Measurements from ENCODE around the gene COL4A3. TPM values are rescaled to one million over a fixed set of nuclear protein-coding genes. Genes with fewer than 3 reads are reported as not detected.

COL4A3 gene
- total and polyA plus RNA-seq, 2 donors (not counting 3 experiments of a cell fraction or from before 2014, with no cell fraction given): not detected

- H3K79me2 ChIP-seq (ENCODE audit: control insufficient read depth, insufficient read depth, low read length): no peaks in the 10 kb centered on the region
- DNase-seq (ENCODE audit: low read depth, low spot score) (no peak), FAIRE-seq (no peak)
- H3K4me2 ChIP-seq (ENCODE audit: insufficient read depth, low read length): no peak overlapping the region
- no peaks in the 10 kb centered on the region for H3K36me3 ChIP-seq (ENCODE audit: control insufficient read depth in 2 of 2, extremely low read depth in 1 of 2, insufficient read depth in 2 of 2, low read length in 2 of 2)
- H3K4me1 ChIP-seq (ENCODE audit: control insufficient read depth, extremely low read depth, insufficient read depth, low read length): no peaks in the 10 kb centered on the region
- ChIA-PET POLR2A (no interaction called here), CTCF (interaction anchor here (0.7 kb wide), 1 partner anchor 121 kb away, joined by 4 read pairs; no protein-coding TSS in a partner anchor)
- H3K27ac ChIP-seq (ENCODE audit: insufficient read depth, low read depth, low read length): no peak overlapping the region
- intact Hi-C loops (cut with micrococcal nuclease): no loop called here
- TF ChIP-seq POLR2A (IDR thresholded peaks at IDR 0.05; ENCODE audit: low read depth, low read length): no peak
- H2AFZ ChIP-seq (ENCODE audit: low read depth, low read length): no peak overlapping the region
- no peaks in the 10 kb centered on the region for H3K9me1 ChIP-seq (replicated peaks; ENCODE audit: control insufficient read depth, extremely low read depth, insufficient read depth, low read length)
- BruUV-seq (replicated peaks): no TSS peak
- no peaks in the 10 kb centered on the region for H3K9me3 ChIP-seq (replicated peaks; ENCODE audit: control insufficient read depth, insufficient read depth, low read length)
- H3K27me3 ChIP-seq (ENCODE audit: control insufficient read depth in 2 of 2, insufficient read depth in 2 of 2, low read length in 2 of 2): no peaks in the 10 kb centered on the region
- H3K4me3 ChIP-seq (replicated peaks in 1 of 3; ENCODE audit: insufficient read depth in 1 of 3, low read depth in 1 of 3, low read length in 3 of 3): no peak overlapping the region
- H4K20me1 ChIP-seq (replicated peaks; ENCODE audit: control insufficient read depth, extremely low read depth, insufficient read depth, low read length): no peaks in the 10 kb centered on the region
- no peak overlapping the region for H3K9ac ChIP-seq (replicated peaks; ENCODE audit: extremely low read depth, insufficient read depth, low read length)
- dilution Hi-C loops (cut with MboI; ENCODE audit: extremely low pct_ligation_motif_present, low sequenced_read_pairs): no loop called here
Observed at GRCh38 chr2:227117027-227117426, 47.4 kb upstream of the COL4A3 start.

GRCh38 chr2:227117852-227118251, 46.6 kb upstream of the COL4A3 start:
- Histone ChIP-seq H3K27ac (ENCODE audit: insufficient read depth, low read depth, low read length) (no peak overlapping the region), H3K36me3 (ENCODE audit: control insufficient read depth in 2 of 2, extremely low read depth in 1 of 2, insufficient read depth in 2 of 2, low read length in 2 of 2) (no peaks in the 10 kb centered on the region), H2AFZ (ENCODE audit: low read depth, low read length) (no peak overlapping the region), H3K4me3 (replicated peaks in 1 of 3; ENCODE audit: insufficient read depth in 1 of 3, low read depth in 1 of 3, low read length in 3 of 3) (no peak overlapping the region), H3K4me1 (ENCODE audit: control insufficient read depth, extremely low read depth, insufficient read depth, low read length) (no peaks in the 10 kb centered on the region), H3K9me3 (replicated peaks; ENCODE audit: control insufficient read depth, insufficient read depth, low read length) (no peaks in the 10 kb centered on the region), H3K9me1 (replicated peaks; ENCODE audit: control insufficient read depth, extremely low read depth, insufficient read depth, low read length) (no peaks in the 10 kb centered on the region), H3K4me2 (ENCODE audit: insufficient read depth, low read length) (no peak overlapping the region), H3K27me3 (ENCODE audit: control insufficient read depth in 2 of 2, insufficient read depth in 2 of 2, low read length in 2 of 2) (no peaks in the 10 kb centered on the region), H3K79me2 (ENCODE audit: control insufficient read depth, insufficient read depth, low read length) (no peaks in the 10 kb centered on the region), H4K20me1 (replicated peaks; ENCODE audit: control insufficient read depth, extremely low read depth, insufficient read depth, low read length) (no peaks in the 10 kb centered on the region), H3K9ac (replicated peaks; ENCODE audit: extremely low read depth, insufficient read depth, low read length) (no peak overlapping the region)
- FAIRE-seq (no peak), DNase-seq (ENCODE audit: low read depth, low spot score) (no peak)
- ChIA-PET POLR2A (no interaction called here), CTCF (interaction anchor here (0.7 kb wide), 1 partner anchor 121 kb away, joined by 4 read pairs; no protein-coding TSS in a partner anchor)
- dilution Hi-C loops (cut with MboI; ENCODE audit: extremely low pct_ligation_motif_present, low sequenced_read_pairs) (no loop called here), intact Hi-C loops (cut with micrococcal nuclease) (no loop called here)
- TF ChIP-seq JUN (IDR thresholded peaks at IDR 0.05; ENCODE audit: borderline replicate concordance, insufficient read depth, insufficient read length, low read depth) (no peak), FOS (IDR thresholded peaks at IDR 0.05; ENCODE audit: borderline replicate concordance, insufficient read depth, low read length) (no peak), CTCF (IDR thresholded peaks at IDR 0.05; ENCODE audit: extremely low read depth in 1 of 2, insufficient read depth in 1 of 2, low read depth in 1 of 2, low read length in 2 of 2) (no peak), MYC (IDR thresholded peaks at IDR 0.05; ENCODE audit: low read depth, low read length) (no peak), EZH2 (IDR thresholded peaks at IDR 0.05; ENCODE audit: borderline replicate concordance, low read depth, low read length, severe bottlenecking) (no peak), POLR2A (IDR thresholded peaks at IDR 0.05; ENCODE audit: low read depth, low read length) (no peak), POLR2AphosphoS5 (IDR thresholded peaks at IDR 0.05; ENCODE audit: insufficient read depth, low read depth, low read length) (no peak), GATA2 (IDR thresholded peaks at IDR 0.05; ENCODE audit: insufficient read depth, insufficient read length, low read depth, low read length) (no peak), MAX (IDR thresholded peaks at IDR 0.05; ENCODE audit: insufficient read depth, insufficient read length) (no peak)
- BruUV-seq (replicated peaks): no TSS peak
